ENCODE results near the gene TMEM240. TPM values are rescaled to one million over a fixed set of nuclear protein-coding genes. Genes with fewer than 3 reads are reported as not detected.

Gene TMEM240
- total and polyA plus RNA-seq, 2 of the 8 experiments (the other 6 are each of a cell fraction or from before 2014, with no cell fraction given) = 3.6 to 5.7 TPM

DNA sequence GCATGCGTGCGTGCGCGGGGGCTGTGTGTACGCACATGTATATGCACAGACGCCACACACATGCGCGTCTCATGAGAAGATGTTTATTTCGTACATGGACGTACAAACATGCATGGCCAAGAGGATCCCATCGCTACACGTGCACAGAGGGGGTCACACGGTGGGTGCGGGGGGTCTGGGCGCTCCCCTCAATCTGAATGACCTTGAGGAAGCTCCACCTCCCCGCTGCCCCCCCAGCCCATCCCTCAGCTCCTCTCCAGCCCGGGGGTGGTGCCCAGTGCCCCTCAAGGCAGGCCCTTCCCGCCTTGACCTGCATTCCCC is 1.5 kb downstream of the TMEM240 start:
- peak overlapping the region; percentile 7 for H3K4ac ChIP-seq (replicated peaks; ENCODE audit: insufficient read length, low read depth, low read length)
- H4K20me1 ChIP-seq (replicated peaks in 1 of 2; ENCODE audit: control insufficient read depth in 1 of 2, insufficient read depth in 2 of 2, low read length in 2 of 2) = peaks cover 6 to 23% of the 10 kb centered on the region in 2 experiments
- H2BK20ac ChIP-seq (ENCODE audit: low read length) = no peak overlapping the region
- no peak overlapping the region for H2AFZ ChIP-seq (ENCODE audit: low read length)
- peak overlapping the region; percentile 50 to 75 (median 67) for H3K4me3 ChIP-seq (ENCODE audit: extremely low read depth in 1 of 4, insufficient read depth in 2 of 4, low read depth in 3 of 4, low read length in 4 of 4)
- no peak overlapping the region for H3K23ac ChIP-seq (ENCODE audit: insufficient read length)
- H4K8ac ChIP-seq (ENCODE audit: extremely low read depth, insufficient read depth, low read length) = no peak overlapping the region; the same call in 1 of the 2 replicates
- POLR2A ChIA-PET (ENCODE audit: partially characterized antibody) = interaction anchor here (0.8 to 2.2 kb wide), 9 partner anchors 9 to 155 kb away, joined by 3 to 9 read pairs (median 3); partner anchors contain the start of gene MIB2
- FAIRE-seq (no peak), DNase-seq (ENCODE audit: low read depth in 1 of 2, low spot score in 2 of 2) (no peak)
- peak overlapping the region; percentile 88; the same call in 1 of the 2 replicates for H2BK15ac ChIP-seq (ENCODE audit: low read length)
- H3K27me3 ChIP-seq (replicated peaks in 1 of 4; ENCODE audit: control insufficient read depth in 3 of 4, extremely low read depth in 1 of 4, insufficient read depth in 3 of 4, low read length in 3 of 4) = no peaks in the 10 kb centered on the region
- peaks cover 10% of the 10 kb centered on the region; the same call in 1 of the 2 replicates for H3K23me2 ChIP-seq (ENCODE audit: low read depth, low read length)
- 85% methylated on average over 18 of the region's 18 CpGs; no CpG with 5 or more reads in 1 of the 2 experiments for WGBS, 2 experiments (ENCODE audit: extremely low coverage in 1 of 2, insufficient coverage in 1 of 2, insufficient read length in 1 of 2, insufficient replicate concordance in 2 of 2, low coverage in 1 of 2, low lambda C conversion rate in 2 of 2, missing lambda C conversion rate in 1 of 2)
- peaks cover 0 to 5% of the 10 kb centered on the region in 2 experiments; a peak in 1 of 4 replicates for H3K79me2 ChIP-seq (ENCODE audit: control insufficient read depth in 1 of 2, insufficient read depth in 2 of 2, low read length in 2 of 2)
- H3K9me3 ChIP-seq (ENCODE audit: insufficient read depth in 2 of 2, low read depth in 1 of 2, low read length in 1 of 2) = no peaks in the 10 kb centered on the region
- H2BK5ac ChIP-seq (ENCODE audit: low read depth, low read length) = no peak overlapping the region; the same call in 1 of the 2 replicates
- peaks cover 2 to 23% (median 12%) of the 10 kb centered on the region in 4 experiments; a peak in 4 of 8 replicates for H3K36me3 ChIP-seq (ENCODE audit: control insufficient read depth in 2 of 4, insufficient read depth in 4 of 4, low read length in 3 of 4)
- no peak overlapping the region for H3K27ac ChIP-seq (ENCODE audit: low read depth, low read length)
- peak overlapping the region; percentile 26 for H4K5ac ChIP-seq (ENCODE audit: insufficient read length, low read depth, low read length)
- H3K18ac ChIP-seq (ENCODE audit: extremely low read depth, low read length) = peak overlapping the region; percentile 32
- no peak overlapping the region; a peak in 2 of 7 replicates for H3K9ac ChIP-seq (replicated peaks in 1 of 4; ENCODE audit: extremely low read depth in 1 of 4, low read depth in 3 of 4, low read length in 3 of 4)
- peaks cover 0 to 9% (median 3%) of the 10 kb centered on the region in 4 experiments; a peak in 3 of 7 replicates for H3K4me1 ChIP-seq (replicated peaks in 1 of 4; ENCODE audit: control insufficient read depth in 3 of 4, insufficient read depth in 4 of 4, low read length in 3 of 4)
- peak overlapping the region; percentile 55 for H4K91ac ChIP-seq (replicated peaks; ENCODE audit: insufficient read length, low read length)
- no peak for TF ChIP-seq TAF7 (optimal IDR thresholded peaks at IDR 0.05; ENCODE audit: borderline replicate concordance, low read depth, low read length)
- no peak for TF ChIP-seq BCL11A (IDR thresholded peaks at IDR 0.05; ENCODE audit: low read depth in 2 of 2, low read length in 2 of 2)
- no peak for TF ChIP-seq KDM5A (IDR thresholded peaks at IDR 0.05; ENCODE audit: low read length)
- TF ChIP-seq CHD2 (IDR thresholded peaks at IDR 0.05; ENCODE audit: low read length) = no peak
- no peak for TF ChIP-seq EP300 (IDR thresholded peaks at IDR 0.05; ENCODE audit: borderline replicate concordance in 1 of 2, low read depth in 2 of 2, low read length in 2 of 2)
- peak overlapping the region; percentile 76 to 80 for H3K4me2 ChIP-seq (ENCODE audit: insufficient read depth in 1 of 2, low read depth in 2 of 2, low read length in 2 of 2)
- no peak overlapping the region for H2BK120ac ChIP-seq (replicated peaks; ENCODE audit: low read depth, low read length)
- CTCF ChIA-PET (ENCODE audit: partially characterized antibody) = interaction anchor here (0.7 to 1.7 kb wide), 3 partner anchors 12 to 58 kb away, joined by 4 to 7 read pairs (median 4); no protein-coding TSS in a partner anchor
- peak overlapping the region; percentile 85; the same call in 1 of the 2 replicates for H2AK5ac ChIP-seq (ENCODE audit: low read depth, low read length)
- H2BK12ac ChIP-seq (ENCODE audit: low read depth, low read length) = peak overlapping the region; percentile 97; the same call in 1 of the 2 replicates
- no peak overlapping the region for H3K56ac ChIP-seq (replicated peaks; ENCODE audit: insufficient read length, low read depth, low read length)
- peaks cover 7% of the 10 kb centered on the region for H3K79me1 ChIP-seq (ENCODE audit: low read depth, low read length)
- H3K14ac ChIP-seq (ENCODE audit: insufficient read length) = no peak overlapping the region
